Skin epidermis (tissue), 12 donors: Measurements from ENCODE around the gene NEURL1.
"Not testable (repeated sequence)": the region's sequence is repeated elsewhere in the genome, so short reads cannot be mapped to it uniquely, and the experiment has no call there.

Experiments
- H3K27ac ChIP-seq, 21 experiments: fragments of 200-600 bp; sonication (generic) in 11 of 21; one replicate each; pipeline ENCODE4 v1.5.0; 2020; ENCODE audit warnings: mild to moderate bottlenecking in 3 of 21, inconsistent platforms in 2 of 21, moderate library complexity in 2 of 21
- H3K4me3 ChIP-seq, 7 experiments: fragments of 200-600 bp; sonication (generic) in 2 of 7; one replicate each; pipeline ENCODE4 v1.5.0; 2020; ENCODE audit warnings: inconsistent platforms in 2 of 7, mild to moderate bottlenecking in 2 of 7, moderate library complexity in 1 of 7

NEURL1 gene

DNA sequence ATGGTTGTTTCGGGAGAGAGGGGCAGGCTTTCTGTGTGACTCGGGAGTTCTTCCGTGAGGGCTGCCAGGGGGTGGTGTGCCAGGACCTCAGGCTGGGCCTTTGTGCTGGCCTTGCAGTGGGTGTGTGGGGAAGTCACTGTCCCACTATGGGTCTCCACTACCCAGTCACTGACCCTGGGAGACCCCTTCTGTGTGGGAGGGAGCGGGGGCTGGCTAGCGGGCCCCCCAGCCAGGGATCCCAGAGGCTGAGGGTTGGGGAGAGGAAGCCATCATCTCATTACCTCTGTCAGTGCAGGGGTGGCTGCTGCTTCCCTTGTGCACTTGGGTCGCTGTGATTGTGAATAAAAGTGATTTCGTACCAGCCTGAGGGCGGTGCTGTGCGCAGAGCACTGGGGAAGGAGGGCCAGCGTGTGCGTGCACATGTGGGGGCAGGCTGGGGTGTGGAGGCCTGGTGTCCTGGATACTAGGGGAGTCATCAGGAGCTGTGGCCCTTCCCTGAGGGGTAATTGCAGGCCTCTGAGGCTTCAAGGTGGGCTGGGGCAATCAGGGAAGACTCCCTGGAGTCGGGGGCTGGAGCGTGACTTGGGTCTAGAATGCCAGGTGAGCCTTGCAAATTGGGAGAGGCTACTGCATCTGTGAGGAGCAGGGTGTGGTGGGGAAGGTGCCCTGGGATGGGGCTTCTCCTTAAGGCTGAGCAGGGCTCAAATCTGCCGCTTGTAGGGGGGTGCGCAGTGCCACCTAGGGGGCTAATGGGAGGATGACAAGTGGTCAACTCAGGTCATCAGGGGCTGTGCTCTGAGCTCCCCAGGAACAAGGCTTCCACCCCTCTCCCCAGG is 98.9 kb downstream of the NEURL1 start:
- no peak overlapping the region for H3K27ac ChIP-seq
- H3K4me3 ChIP-seq: no peak overlapping the region

DNA sequence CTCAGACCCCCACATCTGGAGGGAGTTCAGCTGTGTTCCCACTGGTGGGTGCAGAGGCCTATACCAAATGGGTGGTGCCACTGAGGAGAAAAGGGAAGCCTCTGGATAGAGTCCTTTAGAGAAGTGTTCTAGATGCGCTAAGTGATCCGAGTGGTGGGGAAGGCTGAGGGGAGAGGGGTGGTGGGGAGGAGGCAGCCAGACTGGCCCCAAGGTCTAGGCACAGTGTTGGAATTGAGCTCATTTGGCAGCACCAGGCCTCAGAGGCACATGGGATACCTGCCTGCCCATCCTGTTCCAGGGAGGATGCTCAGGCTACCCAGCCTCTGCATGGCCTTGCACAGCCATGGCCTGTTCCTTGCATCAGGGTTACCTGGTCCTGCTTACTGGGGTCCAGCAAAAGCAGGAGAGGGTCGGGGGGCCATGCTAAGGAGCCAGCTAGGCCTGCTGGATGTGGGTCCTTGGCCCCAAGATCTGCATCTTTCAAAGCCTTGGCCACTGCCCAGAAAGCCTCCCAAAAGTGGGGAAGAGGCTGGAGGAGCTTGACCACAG is 99.6 kb downstream of the NEURL1 start:
- H3K27ac ChIP-seq: no peak overlapping the region

DNA sequence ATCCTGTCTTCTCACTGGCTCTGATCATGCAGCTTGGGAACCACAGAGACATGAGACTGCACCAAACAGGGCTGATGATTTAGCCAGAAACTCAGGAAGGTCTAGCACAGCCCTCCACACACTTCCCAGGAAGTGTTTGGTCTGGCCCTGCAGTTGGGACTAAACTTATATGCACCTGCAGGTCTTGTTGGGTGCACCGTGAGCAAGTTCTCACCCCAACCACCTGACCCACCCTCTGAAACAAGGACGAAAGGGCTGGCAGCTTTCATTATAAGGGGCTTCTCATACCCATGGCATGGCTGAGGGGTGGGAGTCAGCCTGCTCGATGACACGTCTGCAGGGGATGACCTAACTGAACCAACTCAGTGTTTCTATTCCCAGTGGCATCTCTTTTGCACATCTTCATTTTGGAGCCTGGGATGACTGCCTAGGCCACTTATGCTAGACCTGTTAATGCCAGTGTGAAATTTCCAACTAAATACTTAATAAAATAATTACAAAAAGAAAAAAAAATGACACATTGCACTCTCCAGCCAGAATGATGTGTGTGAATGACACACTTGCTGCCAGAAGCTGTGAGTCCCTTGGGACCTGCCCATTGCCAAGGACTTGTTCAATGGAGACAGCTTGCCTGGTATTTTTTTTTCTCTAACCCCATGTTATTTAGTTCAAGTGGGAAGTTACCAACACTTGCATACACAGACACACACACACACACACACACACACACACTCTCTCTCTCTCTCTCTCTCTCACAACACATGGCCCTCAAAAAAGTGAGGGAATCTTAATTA is 102.6 kb downstream of the NEURL1 start:
- no peak overlapping the region for H3K4me3 ChIP-seq
- H3K27ac ChIP-seq: no peak overlapping the region

More for the DNA sequence above, 99.6 kb downstream of the NEURL1 start:
- H3K4me3 ChIP-seq: no peak overlapping the region

DNA sequence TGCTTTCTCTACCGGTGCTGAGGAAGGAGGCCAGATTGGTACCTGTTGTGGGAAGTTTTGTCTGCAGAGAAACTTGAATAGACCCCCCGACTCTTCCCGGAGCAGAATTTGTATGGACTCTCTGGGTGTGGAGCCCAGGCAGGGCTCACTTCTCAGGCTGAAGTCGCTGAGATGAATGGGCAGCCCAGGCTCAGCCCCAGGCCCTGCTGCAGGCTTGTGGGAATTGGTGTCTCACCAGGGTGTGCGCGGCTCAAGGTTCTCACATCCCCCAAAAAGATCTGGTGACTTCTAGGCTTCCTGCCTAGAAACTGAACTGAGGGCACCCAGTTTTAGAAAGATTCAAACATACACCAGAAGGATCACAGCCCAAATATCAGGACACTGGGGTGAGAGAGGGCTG is 103.5 kb downstream of the NEURL1 start:
- Histone ChIP-seq H3K27ac (peak overlapping the region in 1 of 21 experiments; percentile 21), H3K4me3 (no peak overlapping the region)

DNA sequence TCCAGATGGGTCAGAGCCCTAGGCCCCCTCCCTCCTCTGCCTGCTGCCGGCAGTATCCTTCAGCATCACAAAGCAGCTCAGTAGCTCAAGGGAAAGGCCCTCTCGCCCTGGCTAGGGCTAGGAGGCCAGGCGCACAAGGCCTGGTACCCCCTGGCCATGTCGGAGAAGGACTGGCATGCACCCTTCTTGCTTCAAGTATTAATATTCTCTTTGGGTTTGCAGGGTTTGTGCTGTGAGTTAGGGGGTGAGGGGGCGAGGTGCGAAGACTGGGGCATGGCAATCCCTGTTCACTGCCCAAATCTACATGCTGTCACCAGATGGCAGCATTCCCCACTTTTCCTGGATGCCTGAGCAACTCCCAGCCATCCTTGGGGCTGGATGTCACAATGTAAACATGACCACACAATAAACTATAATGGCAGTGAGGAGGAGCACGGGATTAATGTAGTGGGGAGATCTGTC is 105.2 kb downstream of the NEURL1 start:
- H3K4me3 ChIP-seq: no peak overlapping the region
- no peak overlapping the region for H3K27ac ChIP-seq

DNA sequence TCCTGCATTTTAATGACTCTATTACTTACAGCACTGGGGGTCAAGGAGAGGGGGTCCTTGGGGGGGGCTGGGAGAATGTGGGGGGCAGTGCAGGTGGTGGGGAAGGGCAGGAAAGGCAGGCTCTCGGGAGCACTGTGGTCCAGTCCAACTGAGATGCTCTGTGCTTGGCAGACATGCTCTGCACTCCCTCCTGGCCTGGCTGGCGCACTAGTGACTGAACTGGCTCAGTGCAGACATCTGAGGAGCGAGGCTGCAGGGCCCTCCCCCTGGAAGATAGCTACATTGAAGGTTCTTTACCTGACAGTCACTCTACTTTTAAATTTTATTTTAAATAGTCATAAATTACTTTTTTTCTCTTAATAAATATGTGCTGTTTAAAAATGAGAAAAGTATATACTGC is 105.7 kb downstream of the NEURL1 start:
- H3K4me3 ChIP-seq: no peak overlapping the region
- no peak overlapping the region for H3K27ac ChIP-seq

DNA sequence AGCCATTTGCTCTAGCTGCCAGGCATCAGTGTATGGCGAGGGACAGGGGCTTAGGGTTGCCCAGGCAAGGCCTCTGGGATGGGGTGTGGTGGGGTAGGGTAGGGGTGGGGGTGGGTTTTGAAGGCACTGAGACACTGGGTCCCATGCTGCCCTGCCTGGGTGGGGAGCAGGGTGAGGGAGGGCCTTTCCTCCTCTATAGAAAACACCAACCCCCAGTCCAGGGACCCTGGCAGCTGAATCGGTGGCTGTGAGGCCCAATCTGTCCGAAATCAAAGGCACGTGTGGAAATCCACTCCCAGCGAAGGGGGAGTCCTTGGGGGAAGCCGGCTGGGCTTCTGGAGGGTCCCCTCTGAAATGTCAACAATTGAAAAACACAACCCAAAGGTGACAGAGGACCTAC is 106.4 kb downstream of the NEURL1 start:
- H3K27ac ChIP-seq: peak overlapping the region in 1 of 21 experiments; percentile 32
- H3K4me3 ChIP-seq: no peak overlapping the region

DNA sequence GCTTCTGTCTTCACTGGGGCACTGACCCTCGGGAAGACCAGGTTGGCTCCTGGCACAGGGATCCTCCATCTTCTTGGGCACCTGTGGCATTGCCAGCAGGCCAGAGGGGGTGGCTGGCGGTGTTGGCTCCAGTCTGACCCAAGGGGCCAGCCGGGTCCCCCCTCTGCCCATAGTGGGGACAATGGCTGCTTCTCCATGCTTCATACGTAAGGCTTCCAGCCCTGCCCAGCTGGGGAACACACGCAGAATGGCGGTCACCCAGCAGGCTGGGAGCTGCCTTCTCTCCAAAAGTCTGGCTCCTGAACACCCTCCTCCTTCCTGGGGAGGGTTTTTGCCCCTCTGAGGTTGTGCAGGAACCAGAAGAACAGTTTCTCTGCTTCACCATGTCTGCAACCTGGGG is 106.8 kb downstream of the NEURL1 start:
- Histone ChIP-seq H3K27ac (peak overlapping the region in 1 of 21 experiments; percentile 32), H3K4me3 (no peak overlapping the region)

DNA sequence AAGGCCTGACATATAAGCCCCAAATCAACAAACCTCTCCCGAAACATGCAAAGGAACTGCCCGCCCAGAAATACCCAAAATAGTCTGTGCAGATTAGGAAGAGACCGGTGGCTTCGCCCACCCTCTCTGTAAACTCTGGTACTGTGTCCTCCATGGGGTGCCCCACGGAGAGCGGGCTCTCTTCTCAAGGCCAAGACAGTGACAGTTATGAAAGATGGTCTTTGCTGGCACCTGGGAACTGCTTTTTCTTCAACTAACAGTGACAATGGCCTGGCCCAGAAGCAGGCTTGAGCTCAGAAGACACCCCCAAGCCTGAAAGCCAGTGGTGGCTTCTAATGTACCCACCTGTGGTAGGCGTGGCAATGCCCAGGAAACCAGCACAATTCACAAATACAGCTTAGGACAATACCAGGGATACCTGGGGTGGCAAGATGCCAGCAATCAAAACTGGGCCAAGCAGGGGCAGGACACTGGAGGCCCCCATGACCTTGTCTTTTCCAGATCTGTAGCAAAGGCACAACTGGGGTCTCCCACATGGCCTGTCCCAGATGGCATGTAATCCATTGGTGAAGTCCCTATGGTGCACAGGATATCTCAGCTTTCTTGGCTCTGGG is 107.6 kb downstream of the NEURL1 start:
- Histone ChIP-seq H3K4me3 (no peak overlapping the region), H3K27ac (peak overlapping the region in 1 of 21 experiments; percentile 8)

DNA sequence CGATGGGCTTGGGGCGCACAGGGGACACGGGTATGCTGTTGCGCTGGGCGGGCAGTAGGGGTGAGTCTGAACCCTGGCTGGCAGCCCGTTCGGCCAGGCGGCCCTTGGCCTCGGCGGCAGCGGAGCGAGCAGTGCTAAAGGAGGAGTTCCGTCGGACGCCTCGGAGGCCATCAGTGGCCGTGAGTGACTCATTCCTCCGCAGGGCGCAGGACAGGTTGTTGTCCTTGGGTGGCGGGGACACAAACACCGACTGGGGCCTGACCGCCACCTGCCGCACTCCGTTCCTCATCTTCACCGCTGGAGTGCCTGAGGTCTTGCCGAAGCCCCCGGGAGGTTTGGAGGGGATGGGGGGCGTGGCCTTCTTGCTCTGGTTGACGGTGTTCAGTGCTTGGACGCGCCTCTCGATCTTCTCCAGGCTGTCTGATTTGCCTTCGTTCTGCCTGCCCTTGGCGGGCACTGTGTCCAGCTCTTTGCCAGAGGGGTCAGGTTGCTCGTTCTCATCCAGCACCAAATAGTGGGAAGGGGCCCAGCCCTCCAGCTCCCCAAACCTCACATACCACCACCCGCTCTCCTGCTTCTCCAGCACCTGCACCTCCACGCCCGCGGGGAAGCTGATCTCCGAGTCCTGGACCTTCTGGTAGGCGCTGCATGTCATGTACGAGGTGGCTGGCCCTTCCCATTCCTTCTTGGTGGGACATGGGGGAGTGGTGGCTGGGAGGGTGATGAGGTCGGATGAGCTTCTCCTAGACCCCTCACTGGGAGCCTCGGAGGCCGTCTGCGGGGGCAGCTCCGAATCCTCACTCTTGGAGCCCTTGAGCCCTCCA is 108.7 kb downstream of the NEURL1 start:
- Histone ChIP-seq H3K4me3 (no peak overlapping the region), H3K27ac (no peak overlapping the region)

DNA sequence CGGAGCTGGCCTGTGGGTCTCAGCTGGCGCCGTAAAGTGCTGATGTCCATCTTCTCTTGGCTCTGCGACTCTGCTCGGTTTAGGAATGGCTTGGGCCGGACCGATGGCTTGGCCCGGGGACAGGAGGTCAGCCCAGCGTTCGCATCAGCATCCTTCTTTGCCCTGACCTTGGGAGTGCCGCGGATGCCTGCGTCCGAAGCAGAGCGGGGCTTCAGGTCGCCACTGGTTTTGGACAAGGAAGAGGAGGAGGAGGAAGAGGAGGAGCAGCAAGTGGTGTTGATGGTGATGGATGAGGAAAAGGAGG is 109.3 kb downstream of the NEURL1 start:
- H3K4me3 ChIP-seq: no peak overlapping the region

DNA sequence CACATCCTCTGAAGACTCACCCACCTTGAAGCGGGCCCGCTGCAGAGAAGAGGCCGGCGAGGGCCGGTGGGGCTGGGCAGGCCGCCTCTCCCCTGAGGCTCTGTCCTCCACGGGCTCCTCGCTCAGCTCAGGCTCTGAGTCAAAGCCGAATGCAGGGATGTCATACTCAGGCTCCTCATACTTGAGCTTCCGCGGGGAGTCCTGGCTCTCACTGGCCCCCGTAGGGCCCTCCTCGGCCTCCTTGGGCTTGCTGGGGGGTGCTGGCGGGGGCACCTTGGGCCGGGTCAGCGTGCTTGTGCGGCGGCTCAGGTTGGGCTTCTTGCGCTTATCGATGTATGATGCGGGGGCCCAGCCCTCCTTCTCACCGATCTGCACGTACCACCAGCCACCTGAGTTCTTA is 109.9 kb downstream of the NEURL1 start:
- Histone ChIP-seq H3K4me3 (no peak overlapping the region), H3K27ac (no peak overlapping the region)

More for the DNA sequence above, 109.3 kb downstream of the NEURL1 start:
- H3K27ac ChIP-seq: no peak overlapping the region

DNA sequence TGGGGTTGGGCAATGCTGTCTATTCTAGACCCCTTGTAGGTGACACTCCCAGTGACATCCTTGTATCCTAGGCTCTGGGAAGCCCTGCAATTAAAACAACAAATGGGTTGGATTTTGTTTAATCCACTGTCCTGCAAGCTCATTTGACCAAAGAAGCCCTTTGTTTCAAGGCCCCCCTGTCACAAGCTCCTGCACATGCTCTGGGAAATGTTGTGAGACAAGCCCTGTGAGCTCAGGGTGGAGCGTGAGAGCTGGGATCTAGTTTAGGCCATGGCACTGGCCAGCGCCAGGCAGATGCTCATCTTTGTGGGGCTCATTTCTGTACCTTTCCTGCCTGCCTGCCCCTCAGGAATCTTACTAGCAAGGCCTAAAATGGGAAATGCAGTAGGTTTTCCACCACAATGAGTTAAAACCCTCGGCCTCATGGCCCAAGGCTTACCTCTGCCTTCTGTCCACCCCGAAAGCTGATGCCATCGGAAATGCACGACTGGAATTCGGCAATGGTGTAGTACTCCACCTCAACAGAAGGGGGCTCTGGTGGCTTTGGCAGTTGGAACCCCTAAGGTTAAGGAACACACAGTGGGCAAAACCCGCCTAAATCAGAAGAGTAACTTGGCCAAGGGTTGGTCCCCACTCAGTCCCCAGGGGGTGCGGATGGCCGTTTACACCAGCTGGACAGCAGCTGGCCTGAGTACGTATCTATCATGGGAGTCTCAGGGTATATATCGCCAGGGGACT is 112.0 kb downstream of the NEURL1 start:
- Histone ChIP-seq H3K27ac (no peak overlapping the region), H3K4me3 (no peak overlapping the region)

DNA sequence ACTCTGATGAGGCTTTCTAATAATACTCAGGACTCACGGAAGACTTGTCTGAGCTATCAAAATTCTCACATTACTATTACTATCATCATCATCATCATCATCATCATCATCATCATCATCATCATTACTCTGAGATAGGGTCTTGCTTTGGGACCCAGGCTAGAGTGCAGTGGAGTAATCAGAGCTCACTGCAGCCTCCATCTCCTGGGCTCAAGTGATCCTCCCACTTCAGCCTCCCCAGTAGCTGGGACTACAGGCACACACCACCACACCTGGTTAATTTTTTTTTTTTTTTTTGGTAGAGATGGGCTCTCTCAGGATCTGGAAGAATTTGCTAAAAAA is 112.6 kb downstream of the NEURL1 start:
- H3K4me3 ChIP-seq, H3K27ac ChIP-seq: not testable (repeated sequence)

DNA sequence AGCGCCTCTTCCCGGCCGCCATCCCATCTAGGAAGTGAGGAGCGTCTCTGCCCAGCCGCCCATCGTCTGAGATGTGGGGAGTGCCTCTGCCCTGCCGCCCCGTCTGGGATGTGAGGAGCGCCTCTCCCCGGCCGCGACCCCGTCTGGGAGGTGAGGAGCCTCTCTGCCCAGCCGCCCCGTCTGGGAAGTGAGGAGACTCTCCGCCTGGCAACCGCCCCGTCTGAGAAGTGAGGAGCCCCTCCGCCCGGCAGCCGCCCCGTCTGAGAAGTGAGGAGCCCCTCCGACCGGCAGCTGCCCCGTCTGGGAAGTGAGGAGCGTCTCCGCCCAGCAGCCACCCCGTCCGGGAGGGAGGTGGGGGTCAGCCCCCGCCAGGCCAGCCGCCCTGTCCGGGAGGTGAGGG is 113.5 kb downstream of the NEURL1 start:
- not testable (repeated sequence) for H3K27ac ChIP-seq, H3K4me3 ChIP-seq

DNA sequence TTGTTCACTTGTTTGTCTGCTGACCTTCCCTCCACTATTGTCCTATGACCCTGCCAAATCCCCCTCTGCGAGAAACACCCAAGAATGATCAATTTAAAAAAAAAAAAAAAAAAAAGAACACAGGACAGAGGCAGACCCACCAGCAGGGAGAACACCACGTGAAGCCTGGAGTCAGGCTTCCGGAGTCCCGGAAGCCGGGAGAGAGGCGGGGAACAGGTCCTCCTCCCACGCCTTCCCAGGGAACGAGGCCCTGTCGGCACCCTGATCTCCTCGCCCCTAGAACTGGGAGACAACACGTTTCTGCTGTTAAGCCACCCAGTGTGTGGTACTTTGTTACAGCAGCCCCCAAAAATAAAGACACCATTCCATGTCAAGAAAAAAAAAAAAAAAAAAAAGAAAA is 114.6 kb downstream of the NEURL1 start:
- H3K27ac ChIP-seq, H3K4me3 ChIP-seq: not testable (repeated sequence)

DNA sequence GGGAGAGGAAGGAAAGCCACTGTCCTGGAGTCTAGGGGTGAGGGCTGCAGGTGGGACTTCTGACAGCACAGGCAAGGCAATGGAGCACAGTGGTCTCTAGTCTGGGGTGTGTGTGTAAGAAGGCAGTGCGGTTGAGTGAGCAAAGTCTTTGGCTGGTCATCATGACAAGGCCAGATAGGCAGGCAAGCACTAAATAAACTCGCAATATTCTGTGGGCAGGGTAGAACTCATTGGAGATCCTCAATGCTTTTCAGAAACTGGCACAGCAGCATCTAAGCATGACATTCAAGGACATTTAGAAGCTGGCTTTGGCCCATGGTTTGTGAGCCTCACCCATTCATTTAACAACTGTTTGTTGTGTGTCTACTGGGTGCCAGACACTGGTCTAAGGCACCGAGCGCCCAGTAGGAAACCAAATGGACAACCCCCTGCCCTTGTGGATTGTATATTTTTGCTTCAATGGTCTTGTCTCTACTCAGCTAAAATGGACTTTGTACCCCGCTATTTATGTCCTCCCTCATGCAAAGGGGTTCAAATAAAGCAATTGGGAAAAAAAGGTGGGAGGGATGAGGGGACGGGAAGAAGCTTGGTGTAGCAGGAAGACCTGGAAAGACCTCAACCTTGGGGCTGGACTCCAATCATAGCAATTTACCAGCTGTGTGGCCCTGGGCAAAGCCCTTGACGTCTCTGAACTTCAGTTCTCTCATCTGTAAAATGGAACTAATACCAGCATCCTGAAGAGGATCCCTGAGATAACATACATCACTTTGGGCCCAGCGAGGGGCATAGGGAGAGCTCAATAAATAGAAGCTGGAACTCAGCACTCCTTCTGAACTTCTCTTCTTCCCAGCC is 116.0 kb downstream of the NEURL1 start:
- no peak overlapping the region for H3K27ac ChIP-seq
- H3K4me3 ChIP-seq: no peak overlapping the region

DNA sequence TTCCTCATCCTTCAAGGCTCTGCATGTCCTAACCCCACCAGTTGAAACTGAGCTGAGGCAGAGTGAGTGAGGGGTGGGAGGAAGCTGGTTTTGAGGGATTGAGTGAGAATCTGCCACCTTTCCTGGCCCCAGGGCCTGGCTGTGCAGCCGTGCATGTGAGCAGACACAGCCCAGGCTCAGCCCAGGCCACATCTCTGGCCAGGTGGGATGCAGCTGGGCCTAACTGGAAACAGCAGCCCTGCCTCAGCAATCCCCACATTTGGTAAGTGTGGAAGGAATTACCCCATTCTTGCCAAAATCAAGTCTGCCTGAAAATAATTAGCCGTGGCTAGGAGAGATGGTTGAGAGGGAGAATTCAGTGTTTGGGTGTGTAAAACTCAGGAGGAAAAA is 116.6 kb downstream of the NEURL1 start:
- Histone ChIP-seq H3K4me3 (no peak overlapping the region), H3K27ac (peak overlapping the region in 1 of 21 experiments; percentile 18)
